GM12872 (cell line): Measurements from ENCODE around the gene CRISPLD2.

Experiments used
- CTCF ChIP-seq: IDR thresholded peaks from 3 replicates; pipeline ENCODE4 v1.5.1; 2011; ENCODE audit warnings: low read depth, mild to moderate bottlenecking, low read length, moderate library complexity; ENCODE audit not compliant: insufficient read depth

The CRISPLD2 gene

GRCh38 chr16:84843149-84844048 lies 23.6 kb downstream of the CRISPLD2 start:
- no peak for TF ChIP-seq CTCF

GRCh38 chr16:84844049-84844350 lies 24.2 kb downstream of the CRISPLD2 start:
- no peak for TF ChIP-seq CTCF

- TF ChIP-seq CTCF, result no peak
These were observed 25.0 kb downstream of the CRISPLD2 start for GRCh38 chr16:84844559-84845495.

GRCh38 chr16:84845496-84846002 lies 25.8 kb downstream of the CRISPLD2 start:
- no peak for TF ChIP-seq CTCF

GRCh38 chr16:84847564-84848355 lies 28.0 kb downstream of the CRISPLD2 start:
- no peak for TF ChIP-seq CTCF

GRCh38 chr16:84848986-84849634 lies 29.3 kb downstream of the CRISPLD2 start:
- no peak for TF ChIP-seq CTCF
